Neural cell (in vitro differentiated cells): ENCODE results near the gene HDGF.

Source experiments
- EP300 ChIP-seq: fragments of 450-650 bp; conservative IDR thresholded peaks from 2 replicates; pipeline ENCODE4 v1.6.1; 2014; ENCODE audit warnings: antibody characterized with exemption, mild to moderate bottlenecking, moderate library complexity; ENCODE audit not compliant: poor library complexity, severe bottlenecking
- EZH2 ChIP-seq: fragments of 200-600, 300-800 bp; shearing (Covaris generic), sonication (generic); IDR thresholded peaks from 2 replicates; pipeline ENCODE4 v1.6.1; 2014; ENCODE audit warnings: antibody characterized with exemption, low read length, borderline replicate concordance, mild to moderate bottlenecking; ENCODE audit not compliant: insufficient read depth, poor library complexity, severe bottlenecking
- MXI1 ChIP-seq: fragments of 450-650 bp; conservative IDR thresholded peaks from 2 replicates; pipeline ENCODE4 v1.6.1; 2014; ENCODE audit warnings: antibody characterized with exemption, mild to moderate bottlenecking; ENCODE audit not compliant: poor library complexity, severe bottlenecking
- POLR2AphosphoS5 ChIP-seq: IDR thresholded peaks from 2 replicates; pipeline ENCODE4 v1.6.1; 2012
- RAD21 ChIP-seq: fragments of 450-650 bp; conservative IDR thresholded peaks from 2 replicates; pipeline ENCODE4 v1.6.1; 2014; ENCODE audit warnings: antibody characterized with exemption, mild to moderate bottlenecking, moderate library complexity
- SMC3 ChIP-seq: fragments of 450-650 bp; conservative IDR thresholded peaks from 2 replicates; pipeline ENCODE4 v1.6.1; 2014; ENCODE audit warnings: antibody characterized with exemption, mild to moderate bottlenecking, moderate library complexity; ENCODE audit not compliant: poor library complexity
- TAF1 ChIP-seq: IDR thresholded peaks from 2 replicates; pipeline ENCODE4 v1.6.1; 2012; ENCODE audit warnings: low read depth
- TF ChIP-seq, protein P1 (sequence below): fragments of 450-650 bp; IDR thresholded peaks from 2 replicates; pipeline ENCODE4 v1.5.1; 2014; ENCODE audit warnings: antibody characterized with exemption, mild to moderate bottlenecking, moderate library complexity; ENCODE audit not compliant: poor library complexity, severe bottlenecking
- TF ChIP-seq, protein P2 (sequence below): IDR thresholded peaks from 2 replicates; pipeline ENCODE4 v1.6.1; 2012; ENCODE audit warnings: borderline replicate concordance

DNA sequence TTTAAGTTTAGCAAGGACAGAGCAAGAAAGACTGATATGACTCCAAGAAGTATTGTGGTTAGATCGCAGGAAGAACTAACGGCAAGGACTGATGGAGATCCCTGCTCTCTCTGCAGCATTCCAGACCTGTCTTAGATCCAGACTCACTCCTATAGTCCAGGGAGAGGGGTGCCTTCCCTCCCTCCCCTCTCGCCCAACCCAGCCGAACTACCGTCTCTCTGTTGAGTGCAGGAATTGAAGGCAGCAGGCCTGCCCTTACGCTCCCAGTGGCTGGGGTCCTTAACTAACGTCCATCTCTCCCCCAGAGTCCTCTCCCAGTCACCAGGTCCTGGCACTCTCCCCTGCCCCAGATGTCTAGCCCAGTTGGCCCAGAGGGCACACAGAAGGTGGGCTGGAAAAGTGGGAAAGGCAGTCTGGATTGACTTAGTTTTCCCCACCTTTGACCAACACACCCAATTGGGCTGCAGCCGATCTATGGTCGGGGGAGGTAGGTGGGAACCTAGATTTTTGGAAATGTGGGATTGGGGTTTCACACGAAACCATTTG, 47.2 kb downstream of the HDGF start:
- TF ChIP-seq, protein P1, sequence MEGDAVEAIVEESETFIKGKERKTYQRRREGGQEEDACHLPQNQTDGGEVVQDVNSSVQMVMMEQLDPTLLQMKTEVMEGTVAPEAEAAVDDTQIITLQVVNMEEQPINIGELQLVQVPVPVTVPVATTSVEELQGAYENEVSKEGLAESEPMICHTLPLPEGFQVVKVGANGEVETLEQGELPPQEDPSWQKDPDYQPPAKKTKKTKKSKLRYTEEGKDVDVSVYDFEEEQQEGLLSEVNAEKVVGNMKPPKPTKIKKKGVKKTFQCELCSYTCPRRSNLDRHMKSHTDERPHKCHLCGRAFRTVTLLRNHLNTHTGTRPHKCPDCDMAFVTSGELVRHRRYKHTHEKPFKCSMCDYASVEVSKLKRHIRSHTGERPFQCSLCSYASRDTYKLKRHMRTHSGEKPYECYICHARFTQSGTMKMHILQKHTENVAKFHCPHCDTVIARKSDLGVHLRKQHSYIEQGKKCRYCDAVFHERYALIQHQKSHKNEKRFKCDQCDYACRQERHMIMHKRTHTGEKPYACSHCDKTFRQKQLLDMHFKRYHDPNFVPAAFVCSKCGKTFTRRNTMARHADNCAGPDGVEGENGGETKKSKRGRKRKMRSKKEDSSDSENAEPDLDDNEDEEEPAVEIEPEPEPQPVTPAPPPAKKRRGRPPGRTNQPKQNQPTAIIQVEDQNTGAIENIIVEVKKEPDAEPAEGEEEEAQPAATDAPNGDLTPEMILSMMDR = no peak
- TF ChIP-seq RAD21 (no peak), TAF1 (no peak), POLR2AphosphoS5 (no peak), EZH2 (no peak), EP300 (no peak), MXI1 (no peak), SMC3 (no peak)
- TF ChIP-seq, protein P2, sequence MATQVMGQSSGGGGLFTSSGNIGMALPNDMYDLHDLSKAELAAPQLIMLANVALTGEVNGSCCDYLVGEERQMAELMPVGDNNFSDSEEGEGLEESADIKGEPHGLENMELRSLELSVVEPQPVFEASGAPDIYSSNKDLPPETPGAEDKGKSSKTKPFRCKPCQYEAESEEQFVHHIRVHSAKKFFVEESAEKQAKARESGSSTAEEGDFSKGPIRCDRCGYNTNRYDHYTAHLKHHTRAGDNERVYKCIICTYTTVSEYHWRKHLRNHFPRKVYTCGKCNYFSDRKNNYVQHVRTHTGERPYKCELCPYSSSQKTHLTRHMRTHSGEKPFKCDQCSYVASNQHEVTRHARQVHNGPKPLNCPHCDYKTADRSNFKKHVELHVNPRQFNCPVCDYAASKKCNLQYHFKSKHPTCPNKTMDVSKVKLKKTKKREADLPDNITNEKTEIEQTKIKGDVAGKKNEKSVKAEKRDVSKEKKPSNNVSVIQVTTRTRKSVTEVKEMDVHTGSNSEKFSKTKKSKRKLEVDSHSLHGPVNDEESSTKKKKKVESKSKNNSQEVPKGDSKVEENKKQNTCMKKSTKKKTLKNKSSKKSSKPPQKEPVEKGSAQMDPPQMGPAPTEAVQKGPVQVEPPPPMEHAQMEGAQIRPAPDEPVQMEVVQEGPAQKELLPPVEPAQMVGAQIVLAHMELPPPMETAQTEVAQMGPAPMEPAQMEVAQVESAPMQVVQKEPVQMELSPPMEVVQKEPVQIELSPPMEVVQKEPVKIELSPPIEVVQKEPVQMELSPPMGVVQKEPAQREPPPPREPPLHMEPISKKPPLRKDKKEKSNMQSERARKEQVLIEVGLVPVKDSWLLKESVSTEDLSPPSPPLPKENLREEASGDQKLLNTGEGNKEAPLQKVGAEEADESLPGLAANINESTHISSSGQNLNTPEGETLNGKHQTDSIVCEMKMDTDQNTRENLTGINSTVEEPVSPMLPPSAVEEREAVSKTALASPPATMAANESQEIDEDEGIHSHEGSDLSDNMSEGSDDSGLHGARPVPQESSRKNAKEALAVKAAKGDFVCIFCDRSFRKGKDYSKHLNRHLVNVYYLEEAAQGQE = no peak
